Measurements from ENCODE around the gene NRXN3.

DNA sequence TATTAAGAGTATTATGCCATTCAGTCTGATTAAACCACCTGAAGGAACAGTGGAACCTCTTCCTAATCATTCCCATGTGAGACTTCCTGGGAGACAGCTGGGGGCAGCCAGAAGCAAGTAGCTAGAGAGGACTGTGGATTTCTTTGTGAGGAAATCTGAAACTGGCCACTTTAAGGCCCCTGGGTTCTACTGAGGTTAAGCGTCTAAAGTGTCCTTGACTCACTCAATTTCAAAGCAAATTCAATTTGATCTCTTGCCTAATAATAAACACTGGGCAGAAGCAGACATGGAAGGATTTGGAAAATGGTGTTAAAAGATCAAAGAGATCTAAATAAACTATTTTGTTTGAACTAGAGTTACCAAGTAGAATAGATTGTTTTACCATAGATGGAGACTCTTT, 909.9 kb downstream of the NRXN3 start:
- no peak for TF ChIP-seq CTCF (IDR thresholded peaks at IDR 0.05; ENCODE audit: poor library complexity)
- no peak for TF ChIP-seq EZH2phosphoT487 (IDR thresholded peaks at IDR 0.05; ENCODE audit: low read depth, severe bottlenecking, unreplicated experiment)
